ENCODE measurements around the gene KY.

KY gene

GRCh38 chr3:134559591-134559990 lies 91.2 kb downstream of the KY start:
- DNase-seq (ENCODE audit: low spot score) = no peak
- no peak for FAIRE-seq
